ENCODE measurements around the gene FRMPD1.

GRCh38 chr9:37715260-37715659 lies 64.5 kb downstream of the FRMPD1 start:
- TF ChIP-seq GATA2 (IDR thresholded peaks at IDR 0.05; ENCODE audit: low read depth, low read length), result peak; percentile 30; the same call in 1 of the 2 replicates
- no peak for TF ChIP-seq GATA3 (IDR thresholded peaks at IDR 0.05; ENCODE audit: low read depth, low read length)

All from SH-SY5Y (cell line).